Inflammatory macrophage treated with lipopolysaccharide for 1 hour (primary cell): ENCODE data around the gene ARSA.
A peak's percentile ranks its signal among the peaks of the same experiment; 100 is the strongest.

ENCODE experiments used
- DNase-seq, 2 donors: peaks; one replicate each; pipeline ENCODE4 v3.0.0-alpha.2; 2020 to 2022

Gene ARSA

DNA sequence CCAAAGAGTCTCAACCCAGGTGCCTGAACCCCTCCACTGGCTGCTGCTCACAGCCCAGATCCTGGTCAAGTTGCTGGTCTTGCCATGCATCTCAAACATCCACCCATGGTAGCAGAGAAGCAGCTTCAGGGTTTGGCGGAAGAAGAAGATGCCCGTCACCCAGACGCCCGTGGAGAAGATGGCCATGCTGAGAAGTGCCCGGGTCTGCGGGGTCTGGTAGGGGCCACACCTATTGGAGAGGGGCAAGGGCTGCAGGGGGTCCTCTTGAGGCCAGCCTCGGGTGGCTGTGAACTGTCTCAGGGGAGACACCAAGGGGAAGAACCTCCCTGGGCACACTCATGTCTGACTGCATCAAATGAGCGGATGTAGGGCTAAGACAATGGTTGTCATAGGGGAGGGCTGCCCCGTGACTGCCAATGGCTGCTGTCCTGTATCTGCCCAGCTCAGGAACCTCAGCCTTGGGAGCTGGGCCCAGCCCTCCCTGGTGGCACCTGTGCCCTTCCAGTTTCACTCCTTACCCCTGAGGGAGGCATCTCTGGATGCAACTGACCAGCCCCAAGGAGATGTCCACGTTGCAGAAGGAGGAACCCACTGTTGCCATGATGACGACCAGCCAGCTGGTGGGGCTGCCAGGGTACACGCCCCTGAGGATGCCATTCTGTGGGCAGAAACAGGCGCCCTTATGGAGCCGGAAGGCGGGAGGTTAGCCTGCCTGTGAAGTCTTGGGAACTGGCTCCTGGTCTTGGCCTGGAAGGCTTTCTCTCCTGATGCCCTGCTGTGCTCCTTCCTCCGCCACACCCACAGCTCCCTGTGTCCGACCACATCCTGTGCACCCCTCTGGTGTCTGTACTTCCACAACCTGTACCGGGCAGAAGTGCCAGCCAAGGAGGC is 50.9 kb downstream of the ARSA start:
- DNase-seq: peak in 1 of 2 donors; percentile 14

GRCh38 chr22:50576070-50576469 is 51.9 kb downstream of the ARSA start:
- DNase-seq: peak in 1 of 2 donors; percentile 8

GRCh38 chr22:50575426-50575941 is 52.5 kb downstream of the ARSA start:
- no peak for DNase-seq
